Ovary (tissue), 9 donors: ENCODE measurements around the gene PHYH. TPM values are rescaled to one million over a fixed set of nuclear protein-coding genes. Genes with fewer than 3 reads are reported as not detected.
A peak's percentile ranks its signal among the peaks of the same experiment; 100 is the strongest.
"Not testable (repeated sequence)": the region's sequence is repeated elsewhere in the genome, so short reads cannot be mapped to it uniquely, and the experiment has no call there.

ENCODE experiments used
- DNase-seq, 5 donors: peaks; one replicate each; pipeline ENCODE4 v3.0.0-alpha.2; 2019 to 2020
- H3K27ac ChIP-seq, 2 donors: fragments of 200-600 bp; one replicate each; pipeline versions ENCODE4 v1.5.1 to v1.8.0; 2019 to 2022
- H3K27me3 ChIP-seq: fragments of 200-600 bp; one replicate; pipeline ENCODE4 v1.8.0; 2022
- H3K36me3 ChIP-seq: fragments of 200-600 bp; sonication (generic); one replicate; pipeline ENCODE4 v1.5.1; 2019
- H3K4me1 ChIP-seq: one replicate; pipeline ENCODE4 v1.8.1; 2013; ENCODE audit warnings: mild to moderate bottlenecking, moderate library complexity; ENCODE audit not compliant: insufficient read depth
- H3K4me3 ChIP-seq: fragments of 200-600 bp; sonication (generic); one replicate; pipeline ENCODE4 v1.5.1; 2017
- H3K9me3 ChIP-seq, 2 donors: fragments of 200-600 bp in 1 of 2; sonication (generic) in 1 of 2; one replicate each; pipeline versions ENCODE4 v1.5.1 to v1.8.1; 2013 to 2019; ENCODE audit warnings: mild to moderate bottlenecking in 1 of 2, moderate library complexity in 1 of 2
- CTCF ChIP-seq, 3 donors: fragments of 450-650 bp in 2 of 3; fragments of 200-600 bp in 1 of 3; IDR thresholded peaks; one replicate each; pipeline versions ENCODE4 v1.5.1 to v1.8.0; 2016 to 2022; ENCODE audit warnings: antibody characterized with exemption in 3 of 3, mild to moderate bottlenecking in 1 of 3
- EP300 ChIP-seq: sonication (generic); formaldehyde crosslinking; IDR thresholded peaks from one replicate; pipeline ENCODE4 v1.6.1; 2017; ENCODE audit warnings: antibody characterized with exemption
- POLR2A ChIP-seq: fragments of 450-650 bp; IDR thresholded peaks from one replicate; pipeline ENCODE4 v1.6.1; 2017; ENCODE audit warnings: antibody characterized with exemption, mild to moderate bottlenecking, moderate library complexity
- WGBS, 3 donors: extraction: QIAGEN DNeasy Blood & Tissue Kit in 1 of 3; methylation state at CpG; one replicate each; pipeline versions ENCODE4 v1.1.5 to v1.1.7; 2013 to 2017; 5-methylcytosine and 5-hydroxymethylcytosine counted together
- intact Hi-C, 4 donors: fragments of 100-400 bp; cut with DNase I; formaldehyde crosslinking; loops; one replicate each; pipeline versions ENCODE4 v1.11.0 to v1.15.1; 2022 to 2023
- polyA plus RNA-seq, 2 donors: library from polyadenylated mRNA; stranded (reverse); fragments of 200-250 nt in 1 of 2; fragments of 350-450 nt in 1 of 2; fragmentation: Illumina TruSeq in 1 of 2; extraction: RNeasy Lipid Tissue Mini Kit (QIAGEN cat#74804) in 1 of 2; gene quantifications; one replicate each; pipeline ENCODE4 v1.2.3, GENCODE V29; 2013 to 2014
- total RNA-seq, 7 donors: library from RNA; depleted of rRNA in 2 of 7; stranded (reverse); fragments of >200 nt in 2 of 7; fragmentation: NEBNext Ultra II Directional in 3 of 7; extraction: Animal tissue kit (Norgen Biotek cat#: 25700) in 3 of 7; gene quantifications; one replicate each; pipeline versions ENCODE4 v1.1.0 to v1.2.4, GENCODE V29; 2016 to 2023
- donor health status: DM: no; HTN: no; CAD: no; lungs with moderate emphysema.
- donor health status: DM: no; HTN: no; CAD: no.
- donor health status: Bipolar disorder and iron deficiency.
- donor health status: DM: yes; HTN: yes; CAD: no.
- donor health status: DM: no; HTN: no; CAD: no.
- donor health status: DM: yes; HTN: yes; CAD: no.

PHYH gene
- total and polyA plus RNA-seq, 9 donors: 20.0 to 49.7 (median 39.7) TPM

GRCh38 chr10:13276749-13277365 lies 23.0 kb downstream of the PHYH start:
- Histone ChIP-seq H3K9me3 (no peaks in the 10 kb centered on the region), H3K27me3 (no peaks in the 10 kb centered on the region), H3K4me1 (peaks cover 11% of the 10 kb centered on the region), H3K4me3 (no peak overlapping the region), H3K27ac (peak overlapping the region in 1 of 2 donors; percentile 51), H3K36me3 (no peaks in the 10 kb centered on the region)
- peak in 2 of 5 donors; percentile 42 to 64 for DNase-seq
- 13 to 22% (median 21%) methylated on average over 4 of the region's 4 CpGs for WGBS, 3 donors
- intact Hi-C loops: loop anchor here in 1 of 4 donors (10.0 kb wide), 1 partner anchor 112 kb away; the partner anchor contains the start of gene MCM10
- TF ChIP-seq POLR2A (no peak), CTCF (IDR thresholded peaks at IDR 0.05) (peak in 2 of 3 donors; percentile 50 to 53), EP300 (no peak)

- H3K4me3 ChIP-seq, H3K36me3 ChIP-seq, DNase-seq, H3K27me3 ChIP-seq, H3K9me3 ChIP-seq, H3K27ac ChIP-seq: not testable (repeated sequence)
- H3K4me1 ChIP-seq: peaks cover 11% of the 10 kb centered on the region
- 97% methylated on average over 11 of the region's 11 CpGs for WGBS, 3 donors
- intact Hi-C loops: loop anchor here in 1 of 4 donors (10.0 kb wide), 1 partner anchor 111 kb away; the partner anchor contains the start of gene MCM10
Measured at GRCh38 chr10:13276146-13276545, 23.7 kb downstream of the PHYH start.

GRCh38 chr10:13272164-13272571 lies 27.7 kb downstream of the PHYH start:
- no peaks in the 10 kb centered on the region for H3K9me3 ChIP-seq
- WGBS, 3 donors: 8 to 12% (median 11%) methylated on average over 10 to 12 of the region's 12 CpGs
- peak; percentile 72 to 82 (median 78) for DNase-seq

GRCh38 chr10:13271552-13272163 lies 28.2 kb downstream of the PHYH start:
- Histone ChIP-seq H3K27me3 (no peaks in the 10 kb centered on the region), H3K4me3 (no peak overlapping the region), H3K9me3 (no peaks in the 10 kb centered on the region), H3K36me3 (no peaks in the 10 kb centered on the region), H3K4me1 (peaks cover 15% of the 10 kb centered on the region), H3K27ac (peak overlapping the region in 1 of 2 donors; percentile 65)
- intact Hi-C loops: loop anchor here in 1 of 4 donors (10.0 kb wide), 1 partner anchor 107 kb away; the partner anchor contains the start of gene MCM10
- DNase-seq: peak; percentile 35 to 62 (median 49)
- WGBS, 3 donors: 16 to 30% (median 21%) methylated on average over 14 of the region's 14 CpGs
- TF ChIP-seq CTCF (IDR thresholded peaks at IDR 0.05): peak in 2 of 3 donors; percentile 5 to 24
- TF ChIP-seq EP300: no peak

More at GRCh38 chr10:13272164-13272571, 27.7 kb downstream of the PHYH start:
- TF ChIP-seq CTCF (IDR thresholded peaks at IDR 0.05) (no peak), POLR2A (no peak), EP300 (no peak)
- Histone ChIP-seq H3K27ac (peak overlapping the region in 1 of 2 donors; percentile 65), H3K4me1 (peaks cover 14% of the 10 kb centered on the region), H3K4me3 (no peak overlapping the region), H3K36me3 (no peaks in the 10 kb centered on the region), H3K27me3 (no peaks in the 10 kb centered on the region)
- intact Hi-C loops: loop anchor here in 1 of 4 donors (10.0 kb wide), 1 partner anchor 107 kb away; the partner anchor contains the start of gene MCM10
